Activated CD8-positive, alpha-beta memory T cell treated with anti-CD3 and anti-CD28 coated beads for 24 hours (primary cell): ENCODE measurements around the gene ZNF787.
"Not testable (repeated sequence)": the region's sequence is repeated elsewhere in the genome, so short reads cannot be mapped to it uniquely, and the experiment has no call there.

ENCODE experiments used
- DNase-seq: peaks from one replicate; pipeline ENCODE4 v3.0.0-alpha.2; 2020

ZNF787 gene

DNA sequence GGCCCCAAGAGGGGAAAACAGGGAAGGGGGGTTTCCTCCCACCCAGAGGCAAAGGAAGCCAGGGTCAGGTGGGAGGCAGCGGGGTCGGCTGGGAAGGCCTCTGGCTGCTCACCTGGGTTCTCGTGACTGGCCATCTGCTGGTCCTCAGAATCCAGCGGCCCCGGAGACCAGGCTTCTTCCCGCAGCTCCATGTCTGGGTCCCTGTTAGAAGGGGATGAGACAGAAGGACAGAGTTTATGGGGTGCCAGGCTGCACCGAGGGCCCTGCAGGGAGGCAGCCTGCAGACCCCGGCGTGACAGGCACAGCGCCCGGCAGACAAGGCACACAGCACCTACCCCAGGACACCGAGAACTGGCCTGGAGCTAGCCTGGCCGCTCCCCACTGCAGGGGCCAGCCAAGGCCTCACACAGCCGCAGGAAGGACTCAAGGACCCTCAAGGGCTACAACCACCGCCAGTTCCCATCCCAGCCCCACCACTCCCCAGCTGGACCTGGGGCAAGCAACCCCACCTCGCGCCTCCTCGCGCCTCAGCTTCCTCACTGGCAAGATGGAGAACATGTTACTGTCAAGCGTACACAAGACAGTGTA is 18.0 kb downstream of the ZNF787 start:
- no peak for DNase-seq

DNA sequence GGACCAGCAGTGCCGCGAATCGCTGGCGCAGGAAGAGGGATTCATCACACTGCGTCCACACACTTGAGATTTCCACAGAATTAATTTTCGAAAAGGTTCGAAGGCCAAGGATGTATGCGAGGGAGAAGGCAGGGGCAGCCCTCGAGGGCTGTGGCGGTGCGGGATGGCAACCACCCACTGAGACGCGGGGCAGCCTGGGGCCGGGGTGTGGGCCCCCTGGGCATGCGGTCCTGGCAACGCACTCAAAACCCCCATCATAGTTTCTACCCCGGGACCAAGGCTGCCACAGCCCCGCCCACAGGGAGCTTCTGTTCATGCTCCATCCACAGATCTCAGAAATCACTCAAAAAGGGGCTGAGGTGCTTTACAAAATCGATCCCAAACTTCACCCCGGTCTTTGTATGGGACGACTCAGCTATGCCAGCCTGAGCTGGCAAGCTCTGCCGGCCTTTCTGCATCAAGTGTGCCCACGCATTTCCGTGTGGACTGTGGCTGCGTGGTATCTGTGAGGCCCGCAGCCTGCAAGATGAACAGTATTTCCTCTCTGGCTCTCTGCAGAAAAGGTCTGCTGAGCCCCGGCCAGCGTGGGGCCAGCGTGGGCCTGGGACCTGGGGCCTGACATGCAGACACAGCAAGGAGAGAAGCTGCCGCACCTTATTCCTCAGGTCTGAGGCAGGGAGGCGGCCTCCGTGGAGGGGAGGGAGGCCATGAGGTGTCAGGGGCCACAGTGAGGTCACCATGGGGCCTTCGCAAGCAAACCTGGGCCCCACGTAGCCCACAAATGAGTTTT is 19.2 kb downstream of the ZNF787 start:
- DNase-seq: no peak

DNA sequence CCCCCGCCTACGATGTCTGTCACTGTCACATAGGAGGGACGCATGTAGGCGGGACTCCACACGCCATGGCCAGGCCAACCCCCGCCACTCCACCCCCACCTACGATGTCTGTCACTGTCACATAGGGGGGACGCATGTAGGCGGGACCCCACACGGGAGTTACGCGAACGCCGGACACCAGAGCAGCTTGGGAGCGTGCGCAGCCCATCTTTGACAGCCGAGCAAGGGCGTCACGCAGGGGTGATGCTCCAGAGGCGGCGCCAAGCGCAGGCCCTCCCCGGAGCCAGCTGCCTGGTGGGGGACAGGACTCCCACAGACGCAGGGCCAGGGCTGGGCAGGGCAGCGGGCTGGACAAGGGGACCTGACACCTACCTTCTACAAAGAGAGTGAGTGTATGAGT is 20.0 kb downstream of the ZNF787 start:
- no peak for DNase-seq

GRCh38 chr19:56099638-56100539 is 21.2 kb downstream of the ZNF787 start:
- DNase-seq: no peak

DNA sequence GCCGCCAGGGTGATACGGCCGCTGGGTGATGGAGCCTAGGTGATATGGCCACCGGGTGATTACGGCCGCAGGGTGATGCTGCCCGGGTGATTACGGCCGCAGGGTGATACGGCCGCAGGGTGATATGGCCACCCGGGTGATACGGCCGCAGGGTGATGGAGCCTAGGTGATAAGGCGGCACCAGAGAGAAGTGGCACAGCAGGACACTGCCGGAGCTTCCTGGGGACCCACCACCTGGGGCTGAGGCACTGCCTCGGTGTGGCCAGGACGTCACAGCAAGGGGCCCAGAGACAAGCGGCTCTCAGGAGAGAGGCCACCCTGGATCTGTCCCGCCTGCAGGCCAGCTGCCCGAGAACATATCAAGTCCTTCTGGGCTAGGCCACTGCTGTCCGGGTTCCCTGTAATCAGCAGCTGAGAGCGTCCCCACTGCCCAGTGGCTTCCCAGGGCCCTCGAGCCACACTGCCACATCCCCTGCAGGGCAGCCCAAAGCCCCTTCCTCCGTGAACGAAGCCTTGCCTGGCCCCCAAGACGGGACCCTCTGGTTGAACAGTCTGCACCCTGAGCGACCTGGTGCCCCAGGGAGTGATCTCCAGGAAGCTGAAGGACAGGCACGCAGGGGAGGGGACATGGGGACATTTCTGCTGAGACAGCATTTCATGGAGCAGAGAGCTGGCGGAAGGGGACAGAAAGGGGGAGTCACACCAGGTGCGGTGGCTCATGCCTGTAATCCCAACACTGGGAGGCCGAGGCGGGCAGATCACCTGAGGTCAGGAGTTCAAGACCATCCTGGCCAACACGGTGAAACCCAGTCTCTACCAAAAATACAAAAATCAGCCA is 22.1 kb downstream of the ZNF787 start:
- no peak for DNase-seq

DNA sequence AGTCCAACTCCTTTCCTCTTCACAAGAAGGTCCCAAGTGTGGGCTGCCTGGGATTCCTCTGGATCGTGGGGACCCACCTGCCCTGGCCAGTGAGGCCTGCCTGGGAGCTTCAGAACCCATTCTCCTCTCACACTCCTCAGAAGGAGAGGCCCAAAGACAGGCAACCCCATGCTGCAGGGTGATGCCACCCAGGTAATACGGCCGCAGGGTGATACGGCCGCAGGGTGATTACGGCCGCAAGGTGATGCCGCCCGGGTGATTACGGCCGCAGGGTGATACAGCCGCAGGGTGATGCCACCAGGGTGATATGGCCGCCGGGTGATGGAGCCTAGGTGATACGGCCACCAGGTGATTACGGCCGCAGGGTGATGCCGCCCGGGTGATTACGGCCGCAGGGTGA is 22.9 kb downstream of the ZNF787 start:
- DNase-seq: not testable (repeated sequence)

DNA sequence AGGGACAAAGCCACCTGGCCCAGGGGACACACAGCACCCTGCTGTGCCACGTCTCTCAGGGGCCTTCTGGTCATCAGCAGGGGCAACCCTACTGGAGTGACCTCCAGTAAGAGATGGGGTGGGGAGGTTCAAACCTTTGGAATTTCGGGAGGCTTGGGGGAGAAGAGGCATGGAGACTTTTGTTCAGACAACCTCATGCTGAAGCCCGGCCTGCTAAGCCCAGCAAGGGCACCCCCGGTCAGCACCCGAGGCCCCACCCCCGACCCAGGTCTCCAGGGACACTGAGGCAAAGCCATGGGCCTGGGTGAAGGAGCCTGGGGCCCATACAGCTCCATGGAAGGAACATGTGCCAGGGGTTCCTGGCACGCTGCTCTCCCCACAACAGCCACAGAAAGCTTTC is 23.3 kb downstream of the ZNF787 start:
- no peak for DNase-seq

- DNase-seq: no peak
Measured at GRCh38 chr19:56097306-56097705, 23.8 kb downstream of the ZNF787 start.

- DNase-seq: no peak
Measured at GRCh38 chr19:56096665-56097064, 24.4 kb downstream of the ZNF787 start.

DNA sequence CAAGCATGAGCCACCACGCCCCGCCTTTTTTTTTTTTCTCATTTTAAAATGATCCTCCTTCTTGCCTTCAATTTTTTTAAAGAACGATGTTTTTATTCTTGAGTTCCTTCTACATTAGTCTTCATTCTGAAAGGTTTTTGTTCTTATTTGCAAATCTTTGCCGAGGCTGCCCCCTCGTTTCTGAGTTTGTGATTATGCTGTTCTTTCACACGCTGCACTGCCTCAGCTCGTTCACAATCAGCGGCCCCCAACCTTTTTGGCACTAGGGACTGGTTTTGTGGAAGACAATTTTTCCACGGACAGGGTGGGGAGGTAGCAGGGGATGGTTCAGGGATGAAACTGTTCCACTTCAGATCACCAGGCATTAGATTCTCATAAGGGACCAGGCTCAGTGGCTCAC is 26.6 kb downstream of the ZNF787 start:
- no peak for DNase-seq

GRCh38 chr19:56092685-56093631 is 28.1 kb downstream of the ZNF787 start:
- DNase-seq: no peak

DNA sequence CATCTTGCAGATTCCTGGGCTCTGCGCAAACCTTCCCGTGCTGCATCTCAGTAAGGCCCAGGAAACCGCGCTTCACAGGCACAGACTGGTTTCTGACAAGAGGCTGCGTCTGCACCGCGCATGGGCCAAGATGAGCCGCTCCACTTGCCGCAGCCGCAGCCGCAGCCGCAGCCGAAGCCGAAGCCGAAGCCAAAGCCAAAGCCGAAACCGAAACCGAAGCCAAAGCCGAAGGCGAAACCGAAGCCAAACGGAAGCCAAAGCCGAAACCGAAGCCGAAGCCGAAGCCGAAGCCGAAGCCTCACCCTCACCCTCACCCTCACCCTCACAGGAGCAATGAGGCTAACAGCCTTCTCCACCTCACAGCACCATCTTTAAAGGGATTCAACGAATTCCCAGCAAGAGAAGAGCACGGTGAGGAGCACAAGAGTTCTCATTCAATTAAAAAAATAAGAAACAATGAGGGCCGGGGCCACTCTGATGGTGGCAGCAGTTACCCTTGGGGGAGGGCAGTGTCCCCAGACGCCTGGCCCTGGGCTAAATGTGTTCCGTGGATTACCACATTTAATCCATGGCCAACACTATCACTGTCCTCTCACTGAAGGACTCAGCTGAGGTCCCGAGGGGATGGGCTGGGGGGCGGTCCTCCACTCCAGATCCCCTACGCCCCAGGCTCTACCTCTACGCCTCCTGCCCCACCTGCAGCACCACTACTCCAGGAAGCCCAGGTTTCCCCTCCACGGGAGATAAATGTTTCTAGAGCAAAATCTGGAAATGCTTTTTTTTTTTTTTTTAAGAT is 29.1 kb downstream of the ZNF787 start:
- DNase-seq: no peak

GRCh38 chr19:56091066-56091490 is 30.0 kb downstream of the ZNF787 start:
- DNase-seq: no peak

DNA sequence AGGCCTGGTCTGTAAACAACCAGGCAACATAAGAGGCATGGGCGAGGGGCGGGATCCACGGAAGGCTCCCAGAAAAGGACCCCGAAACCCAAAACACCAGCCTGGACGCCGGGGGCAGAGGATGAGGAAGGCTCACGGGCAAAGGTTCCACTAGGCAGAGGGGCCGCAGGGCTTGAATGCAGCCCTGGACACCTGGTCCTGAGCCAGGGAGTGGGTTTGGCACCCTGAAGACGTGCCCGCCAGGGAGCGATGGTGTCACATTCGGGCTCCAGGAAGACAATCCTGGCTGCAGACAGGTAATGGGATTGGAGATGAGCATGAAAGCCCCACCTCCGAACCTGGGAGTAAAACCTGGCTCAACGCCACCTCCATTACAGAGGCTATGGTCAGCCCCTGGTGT is 31.8 kb downstream of the ZNF787 start:
- DNase-seq: no peak

GRCh38 chr19:56088497-56089215 is 32.4 kb downstream of the ZNF787 start:
- no peak for DNase-seq

DNA sequence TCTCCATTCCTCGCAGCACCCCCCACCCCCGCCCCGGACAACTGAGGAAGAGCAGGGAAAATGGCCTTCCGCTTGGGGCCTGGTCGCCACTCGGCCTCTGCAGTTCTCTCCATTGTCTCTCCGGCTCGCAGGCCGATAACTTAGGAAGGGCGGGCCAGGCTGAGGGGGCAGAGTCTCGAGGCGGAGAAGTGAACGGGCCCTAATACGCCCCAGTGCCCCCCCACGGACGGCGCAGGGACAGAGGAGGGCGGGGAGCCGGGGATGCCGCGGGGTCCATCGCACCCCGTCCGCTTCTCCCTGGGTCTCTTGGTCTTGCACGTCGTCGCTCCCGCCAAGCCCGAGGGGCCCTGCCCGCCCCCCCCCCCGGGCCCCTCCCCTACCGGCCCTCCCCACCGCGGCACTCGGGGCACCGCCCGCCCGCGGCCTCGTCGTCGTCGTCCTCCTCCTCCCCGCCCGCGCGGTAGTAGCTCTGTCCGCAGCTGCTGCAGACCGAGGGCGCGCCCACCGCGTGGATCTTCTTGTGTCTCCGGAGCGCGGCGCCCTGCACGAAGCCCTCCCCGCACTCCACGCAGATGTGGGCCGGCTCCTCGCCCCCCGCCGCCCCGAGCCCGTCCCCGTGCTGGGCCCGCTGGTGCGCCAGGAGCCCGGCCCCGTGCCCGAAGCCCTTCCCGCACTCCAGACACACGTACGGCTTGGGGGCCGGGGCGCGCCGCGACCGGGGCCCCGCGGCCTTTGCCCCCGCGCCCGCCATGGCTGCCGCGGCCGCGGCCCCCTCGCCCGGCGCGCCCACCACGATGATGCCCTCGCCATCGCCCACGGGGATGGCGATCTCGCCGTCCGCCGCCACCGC is 33.2 kb downstream of the ZNF787 start:
- no peak for DNase-seq

- DNase-seq: no peak
Measured at GRCh38 chr19:56086671-56087430, 34.2 kb downstream of the ZNF787 start.
